GM12878 (cell line): ENCODE results near the gene ELMOD2. TPM values are rescaled to one million over a fixed set of nuclear protein-coding genes. Genes with fewer than 3 reads are reported as not detected.

Source experiments
- ATAC-seq: fragments of 200-7000 bp; cut with Tn5 transposase; 3 replicates; pipeline ENCODE4 v1.9.1; 2020; ENCODE audit warnings: mild to moderate bottlenecking, moderate library complexity
- BruUV-seq: library from RNA; stranded (reverse); fragments of 400-500 nt; replicated peaks from 2 replicates; lab custom pipeline; 2021; lab: Mats Ljungman, UMichigan
- CTCF ChIA-PET: fragments of 300-600 bp; sonication (Branson Sonifier 250); formaldehyde crosslinking; extraction: SDS; loops from one replicate; lab custom pipeline; 2021; ENCODE audit warnings: inconsistent platforms; lab: Yijun Ruan, JAX
- POLR2A ChIA-PET: fragments of 350-600 bp; formaldehyde crosslinking; extraction: SDS; loops from one replicate; lab custom pipeline; 2021; ENCODE audit warnings: inconsistent platforms; lab: Charles Lee
- RAD21 ChIA-PET: fragments of 300-600 bp; sonication (Branson Sonifier 250); formaldehyde crosslinking; loops from one replicate; lab custom pipeline; 2023; ENCODE audit warnings: antibody characterized with exemption; ENCODE audit not compliant: unreplicated experiment; lab: Charles Lee
- SMC1A ChIA-PET: fragments of 300-600 bp; sonication (Branson Sonifier 250); formaldehyde crosslinking; loops from one replicate; lab custom pipeline; 2023; ENCODE audit not compliant: unreplicated experiment, uncharacterized antibody; lab: Charles Lee
- DNase-seq: peaks from one replicate; pipeline ENCODE4 v3.0.0-alpha.2; 2011; ENCODE audit warnings: low read depth, low spot score
- FAIRE-seq: peaks from 3 replicates; lab custom pipeline; 2011; peaks lifted over from hg19 to GRCh38; lab: Jason Lieb, UNC
- H2AFZ ChIP-seq: 2 replicates; pipeline ENCODE4 v1.6.0; 2011; ENCODE audit warnings: low read depth, low read length, control low read depth; ENCODE audit not compliant: control insufficient read depth
- H3K27ac ChIP-seq: 2 replicates; pipeline ENCODE4 v1.5.1; 2011; ENCODE audit warnings: control low read depth; ENCODE audit not compliant: control insufficient read depth, insufficient read depth
- H3K27me3 ChIP-seq, 2 experiments: replicated peaks in 1 of 2; 2 replicates each; pipeline versions ENCODE4 v1.6.0 to v1.6.1; 2011; ENCODE audit warnings: low read length in 1 of 2; ENCODE audit not compliant: control insufficient read depth in 2 of 2, insufficient read depth in 2 of 2
- H3K36me3 ChIP-seq, 2 experiments: 2 replicates each; pipeline ENCODE4 v1.5.1; 2011; ENCODE audit warnings: low read length in 1 of 2; ENCODE audit not compliant: control insufficient read depth in 2 of 2, insufficient read depth in 2 of 2
- H3K4me1 ChIP-seq: 2 replicates; pipeline ENCODE4 v1.6.1; 2011; ENCODE audit warnings: mild to moderate bottlenecking, low read length, moderate library complexity, mixed read lengths; ENCODE audit not compliant: control insufficient read depth, insufficient read depth
- H3K4me2 ChIP-seq: 2 replicates; pipeline ENCODE4 v1.6.0; 2011; ENCODE audit warnings: control low read depth; ENCODE audit not compliant: control insufficient read depth, insufficient read depth
- H3K4me3 ChIP-seq: fragments of 200-600 bp; sonication (generic); 2 replicates; pipeline ENCODE4 v1.5.1; 2016
- H3K79me2 ChIP-seq: 2 replicates; pipeline ENCODE4 v1.6.0; 2011; ENCODE audit warnings: low read length; ENCODE audit not compliant: control insufficient read depth, insufficient read depth
- H3K9ac ChIP-seq: 2 replicates; pipeline ENCODE4 v1.8.0; 2011; ENCODE audit warnings: low read length, control low read depth, mixed read lengths; ENCODE audit not compliant: control insufficient read depth, insufficient read depth
- H3K9me3 ChIP-seq: replicated peaks from 3 replicates; pipeline ENCODE4 v1.5.1; 2011; ENCODE audit warnings: mild to moderate bottlenecking, low read length; ENCODE audit not compliant: control insufficient read depth, insufficient read depth
- H4K20me1 ChIP-seq: 2 replicates; pipeline ENCODE4 v1.6.0; 2011; ENCODE audit not compliant: control insufficient read depth, insufficient read depth
- BCL11A ChIP-seq: IDR thresholded peaks from 2 replicates; pipeline ENCODE4 v1.6.1; 2011; ENCODE audit warnings: low read depth, low read length
- ESRRA ChIP-seq: IDR thresholded peaks from 2 replicates; pipeline ENCODE4 v1.6.1; 2012; ENCODE audit warnings: mild to moderate bottlenecking, low read length, improper control_type of control experiment
- EZH2 ChIP-seq: IDR thresholded peaks from 2 replicates; pipeline ENCODE4 v1.6.1; 2012; ENCODE audit warnings: low read depth, mild to moderate bottlenecking, control low read depth, inconsistent platforms, low read length, borderline replicate concordance; ENCODE audit not compliant: control insufficient read depth
- LARP7 ChIP-seq: fragments of 450-650 bp; IDR thresholded peaks from 2 replicates; pipeline ENCODE4 v1.6.1; 2017; ENCODE audit warnings: mild to moderate bottlenecking
- MEF2B ChIP-seq: fragments of 450-650 bp; IDR thresholded peaks from 2 replicates; pipeline ENCODE4 v1.6.1; 2018; ENCODE audit warnings: mild to moderate bottlenecking, moderate library complexity; ENCODE audit not compliant: partially characterized antibody, poor library complexity, severe bottlenecking
- NFXL1 ChIP-seq: fragments of 450-650 bp; IDR thresholded peaks from 2 replicates; pipeline ENCODE4 v1.6.1; 2017; ENCODE audit warnings: antibody characterized with exemption, mild to moderate bottlenecking, borderline replicate concordance
- NFYB ChIP-seq: IDR thresholded peaks from 2 replicates; pipeline ENCODE4 v1.6.1; 2011; ENCODE audit warnings: low read depth, mild to moderate bottlenecking, low read length, improper control_type of control experiment, moderate library complexity; ENCODE audit not compliant: insufficient read depth
- NRF1 ChIP-seq: conservative IDR thresholded peaks from 2 replicates; pipeline ENCODE4 v1.6.1; 2011; ENCODE audit warnings: mild to moderate bottlenecking, low read depth, low read length, improper control_type of control experiment
- POLR2A ChIP-seq: IDR thresholded peaks from 2 replicates; pipeline ENCODE4 v1.6.1; 2011; ENCODE audit warnings: low read depth, mild to moderate bottlenecking, low read length
- POLR2AphosphoS5 ChIP-seq: IDR thresholded peaks from 2 replicates; pipeline ENCODE4 v1.6.1; 2011; ENCODE audit warnings: mild to moderate bottlenecking, low read length, inconsistent platforms
- SMARCA5 ChIP-seq: fragments of 450-650 bp; IDR thresholded peaks from 2 replicates; pipeline ENCODE4 v1.6.1; 2017; ENCODE audit warnings: mild to moderate bottlenecking
- SPI1 ChIP-seq: IDR thresholded peaks from 2 replicates; pipeline ENCODE4 v1.6.1; 2011; ENCODE audit warnings: low read depth, mild to moderate bottlenecking, low read length, moderate library complexity, borderline replicate concordance; ENCODE audit not compliant: insufficient read depth
- STAT1 ChIP-seq: fragments of 450-650 bp; conservative IDR thresholded peaks from 2 replicates; pipeline ENCODE4 v1.6.1; 2014; ENCODE audit warnings: antibody characterized with exemption, mild to moderate bottlenecking
- USF1 ChIP-seq: IDR thresholded peaks from 2 replicates; pipeline ENCODE4 v1.6.1; 2011; ENCODE audit warnings: borderline replicate concordance, low read depth, mild to moderate bottlenecking, moderate library complexity, mixed read lengths, low read length; ENCODE audit not compliant: insufficient read depth; ENCODE audit errors: extremely low read length
- YBX1 ChIP-seq: fragments of 450-650 bp; IDR thresholded peaks from 2 replicates; pipeline ENCODE4 v1.6.1; 2016; ENCODE audit warnings: antibody characterized with exemption
- ZBED1 ChIP-seq: IDR thresholded peaks from 2 replicates; pipeline ENCODE4 v1.6.1; 2016; ENCODE audit warnings: borderline replicate concordance
- ZNF217 ChIP-seq: fragments of 450-650 bp; IDR thresholded peaks from 2 replicates; pipeline ENCODE4 v1.6.1; 2017; ENCODE audit warnings: antibody characterized with exemption, mild to moderate bottlenecking
- ZNF24 ChIP-seq: fragments of 450-650 bp; IDR thresholded peaks from 2 replicates; pipeline ENCODE4 v1.6.1; 2017; ENCODE audit warnings: antibody characterized with exemption, mild to moderate bottlenecking
- WGBS: methylation state at CpG from one replicate; pipeline ENCODE4 v1.1.6; 2016; ENCODE audit warnings: low lambda C conversion rate; ENCODE audit not compliant: insufficient replicate concordance, insufficient coverage; ENCODE audit errors: missing lambda C conversion rate; 5-methylcytosine and 5-hydroxymethylcytosine counted together
- in situ Hi-C: fragments of 300-500 bp; cut with MboI; formaldehyde crosslinking; loops from 9 replicates; pipeline ENCODE4 v1.14.3; 2018; ENCODE audit warnings: mixed read lengths
- intact Hi-C: fragments of 100-400 bp; cut with micrococcal nuclease; formaldehyde crosslinking; loops from one replicate; pipeline ENCODE4 v1.14.2; 2022; ENCODE audit not compliant: unreplicated experiment
- polyA plus RNA-seq, 11 experiments: library from polyadenylated mRNA; depleted of rRNA in 4 of 11; unstranded in 6 of 11; stranded (reverse) in 5 of 11; fragments of >200 nt; fragmentation: Nextera tagmentation in 4 of 11; fragmentation: Illumina TruSeq in 1 of 11; extraction: Ambion mirVana in 4 of 11; extraction: Trizol in 1 of 11; gene quantifications; 1 replicate in 1 of 11; 2 replicates in 10 of 11; pipeline versions ENCODE4 v1.2.1 to v1.2.3, GENCODE V29; 2011 to 2016; ENCODE audit warnings: inconsistent platforms in 2 of 11, missing spikeins in 2 of 11, low read depth in 1 of 11
- total RNA-seq, 4 experiments: library from RNA; depleted of rRNA in 3 of 4; stranded (reverse); fragments of >200 nt in 3 of 4; fragmentation: Illumina TruSeq in 1 of 4; extraction: Trizol in 1 of 4; gene quantifications; 2 replicates each; pipeline versions ENCODE4 v1.2.1 to v1.2.3, GENCODE V29; 2013 to 2021

Gene ELMOD2
- total and polyA plus RNA-seq, 10 of the 15 experiments (the other 5 are each of a cell fraction or from before 2014, with no cell fraction given) = 6.5 to 16.7 (median 12.7) TPM

GRCh38 chr4:140523370-140523856 is 555 bp upstream of the ELMOD2 start:
- peak overlapping the region; percentile 27; the same call in 1 of the 2 replicates for H3K4me3 ChIP-seq
- POLR2A ChIA-PET = interaction anchor here (0.8 to 1.8 kb wide), 3 partner anchors 19 to 150 kb away, joined by 3 to 11 read pairs (median 9); partner anchors contain the start of gene SCOC
- WGBS = 4% methylated on average over 8 of the region's 8 CpGs

More at GRCh38 chr4:140523370-140523856, 555 bp upstream of the ELMOD2 start:
- Histone ChIP-seq H3K27me3 (no peaks in the 10 kb centered on the region), H3K79me2 (peaks cover 9% of the 10 kb centered on the region), H4K20me1 (no peaks in the 10 kb centered on the region), H2AFZ (peak overlapping the region; percentile 93), H3K4me2 (peak overlapping the region; percentile 80), H3K4me1 (no peaks in the 10 kb centered on the region)
- no peak for FAIRE-seq
- SMC1A ChIA-PET = interaction anchor here (1.0 to 2.2 kb wide), 5 partner anchors 10 to 148 kb away, joined by 3 to 11 read pairs (median 6); no protein-coding TSS in a partner anchor
- TF ChIP-seq USF1 (no peak), YBX1 (no peak), NFXL1 (no peak), ESRRA (no peak), ZBED1 (no peak), SPI1 (peak; percentile 56; the same call in 1 of the 2 replicates), ZNF217 (no peak), ZNF24 (no peak), NFYB (no peak), POLR2A (no peak), EZH2 (no peak), SMARCA5 (no peak), MEF2B (peak; percentile 8), NRF1 (no peak), BCL11A (no peak), STAT1 (no peak), LARP7 (no peak), POLR2AphosphoS5 (no peak)
- TF ChIP-seq, all 136 proteins: peak for 2
- RAD21 ChIA-PET = interaction anchor here (0.6 to 1.8 kb wide), 10 partner anchors 14 to 363 kb away, joined by 3 to 12 read pairs (median 4); partner anchors contain the start of gene SCOC
- in situ Hi-C loops (loop anchor here (10.0 kb wide), 1 partner anchor 149 kb away; the partner anchor contains the start of gene SCOC), intact Hi-C loops (no loop called here)
- no peak overlapping the region for H3K27ac ChIP-seq
- ATAC-seq (peak; percentile 12), DNase-seq (no peak)
- CTCF ChIA-PET = interaction anchor here (0.8 to 3.7 kb wide), 14 partner anchors 14 to 328 kb away, joined by 3 to 23 read pairs (median 5); partner anchors contain the start of gene SCOC
- no peaks in the 10 kb centered on the region for H3K9me3 ChIP-seq
- 0 out of 4 replicates have a peak, but pooled peaks cover 0 to 2% of the 10 kb centered on the region in 2 experiments for H3K36me3 ChIP-seq
- H3K9ac ChIP-seq = no peak overlapping the region
- no TSS peak for BruUV-seq
